Loucy (cell line): ENCODE measurements around the gene ABCA1.

Experiments used
- CTCF ChIP-seq: fragments of 200-600 bp; sonication (generic); conservative IDR thresholded peaks from 2 replicates; pipeline ENCODE4 v1.5.1; 2014; ENCODE audit warnings: mild to moderate bottlenecking, antibody characterized with exemption, low read length
- EZH2phosphoT487 ChIP-seq: fragments of 200-600 bp; IDR thresholded peaks from 2 replicates; pipeline ENCODE4 v1.6.1; 2018; ENCODE audit warnings: antibody characterized with exemption, mild to moderate bottlenecking, moderate library complexity, borderline replicate concordance

GRCh38 chr9:104747245-104747564 lies 180.8 kb downstream of the ABCA1 start:
- TF ChIP-seq CTCF (no peak), EZH2phosphoT487 (no peak)
